ENCODE results near the gene C1QA. TPM values are rescaled to one million over a fixed set of nuclear protein-coding genes. Genes with fewer than 3 reads are reported as not detected.

Gene C1QA
- polyA plus RNA-seq, 1 experiment, result not detected

DNA sequence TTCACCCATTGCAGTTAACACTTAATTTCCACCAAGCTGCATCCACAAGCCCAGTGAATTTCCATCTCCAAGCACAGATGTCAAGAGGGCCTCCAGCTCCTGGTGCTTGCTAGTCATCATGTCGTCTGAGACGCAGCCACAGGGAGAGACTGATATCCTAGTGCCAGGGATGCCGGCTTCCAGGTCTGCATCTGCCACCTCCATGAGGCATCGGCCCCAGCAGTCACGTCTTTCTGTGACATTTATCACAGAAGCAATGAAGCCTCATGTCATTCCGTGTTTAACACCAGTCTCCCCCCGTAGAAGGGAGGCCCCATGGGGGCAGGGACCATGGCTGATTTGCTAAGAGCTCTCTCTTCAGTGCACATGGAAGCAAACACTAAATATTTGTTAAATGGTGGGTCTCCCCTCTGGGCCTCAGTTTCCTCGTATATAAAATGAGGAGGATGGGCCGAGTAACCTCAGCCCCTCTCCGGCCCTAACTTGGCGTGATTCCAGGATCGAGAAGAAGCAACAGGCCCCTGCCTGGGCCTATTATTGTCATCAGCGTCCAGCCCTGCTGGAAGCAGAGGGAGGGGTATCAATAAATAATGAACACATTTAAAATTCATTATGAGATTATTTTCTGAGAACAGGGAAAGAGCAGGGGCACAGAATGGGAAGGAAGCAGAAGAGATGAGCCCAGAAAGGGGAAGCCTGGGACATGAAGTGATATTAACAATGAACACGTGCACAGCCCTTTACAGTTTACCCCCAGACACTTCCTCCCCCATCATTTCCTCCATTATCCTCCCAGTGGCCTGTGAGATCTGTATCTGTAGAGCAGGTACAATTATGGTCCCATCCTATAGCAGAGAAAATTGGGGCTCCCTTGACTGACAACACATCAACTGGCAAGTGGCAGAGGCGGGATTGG lies 15.8 kb downstream of the C1QA start:
- ChIA-PET POLR2A (no interaction called here), CTCF (interaction anchor here (0.7 to 2.1 kb wide), 3 partner anchors 11 to 278 kb away, joined by 3 to 6 read pairs (median 3); no protein-coding TSS in a partner anchor)
- Histone ChIP-seq H3K27me3 (ENCODE audit: control insufficient read depth, insufficient read depth, low read length) (peaks cover 62% of the 10 kb centered on the region), H3K4me3 (ENCODE audit: low read depth, low read length) (no peak overlapping the region), H3K9me3 (ENCODE audit: control insufficient read depth, insufficient read depth, low read length) (no peaks in the 10 kb centered on the region), H3K27ac (ENCODE audit: low read depth, low read length) (no peak overlapping the region)
- TF ChIP-seq, protein P1, sequence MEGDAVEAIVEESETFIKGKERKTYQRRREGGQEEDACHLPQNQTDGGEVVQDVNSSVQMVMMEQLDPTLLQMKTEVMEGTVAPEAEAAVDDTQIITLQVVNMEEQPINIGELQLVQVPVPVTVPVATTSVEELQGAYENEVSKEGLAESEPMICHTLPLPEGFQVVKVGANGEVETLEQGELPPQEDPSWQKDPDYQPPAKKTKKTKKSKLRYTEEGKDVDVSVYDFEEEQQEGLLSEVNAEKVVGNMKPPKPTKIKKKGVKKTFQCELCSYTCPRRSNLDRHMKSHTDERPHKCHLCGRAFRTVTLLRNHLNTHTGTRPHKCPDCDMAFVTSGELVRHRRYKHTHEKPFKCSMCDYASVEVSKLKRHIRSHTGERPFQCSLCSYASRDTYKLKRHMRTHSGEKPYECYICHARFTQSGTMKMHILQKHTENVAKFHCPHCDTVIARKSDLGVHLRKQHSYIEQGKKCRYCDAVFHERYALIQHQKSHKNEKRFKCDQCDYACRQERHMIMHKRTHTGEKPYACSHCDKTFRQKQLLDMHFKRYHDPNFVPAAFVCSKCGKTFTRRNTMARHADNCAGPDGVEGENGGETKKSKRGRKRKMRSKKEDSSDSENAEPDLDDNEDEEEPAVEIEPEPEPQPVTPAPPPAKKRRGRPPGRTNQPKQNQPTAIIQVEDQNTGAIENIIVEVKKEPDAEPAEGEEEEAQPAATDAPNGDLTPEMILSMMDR (IDR thresholded peaks at IDR 0.05; ENCODE audit: low read depth, low read length), result no peak
- DNase-seq (ENCODE audit: low read depth, low spot score), result no peak

DNA sequence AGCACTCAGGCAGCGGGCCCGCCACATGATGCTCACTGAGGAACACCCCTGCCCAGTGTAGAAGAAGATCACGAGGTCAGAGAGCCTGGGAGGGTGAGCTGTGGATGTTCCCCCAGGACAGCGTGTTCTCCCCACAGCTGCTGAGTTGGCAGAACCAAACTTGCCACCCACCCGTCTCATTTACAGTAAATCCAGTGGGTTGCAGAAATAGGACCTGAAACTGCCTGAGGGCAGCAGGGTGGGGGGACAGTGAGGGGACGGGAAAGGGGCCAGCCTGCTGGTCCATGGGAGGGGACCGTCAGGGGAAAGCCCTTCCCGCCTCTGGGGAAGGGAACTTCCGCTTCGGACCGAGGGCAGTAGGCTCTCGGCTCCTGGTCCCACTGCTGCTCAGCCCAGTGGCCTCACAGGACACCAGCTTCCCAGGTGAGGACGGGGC lies 16.5 kb downstream of the C1QA start, which contains the start of gene C1QB:
Gene C1QB (plus strand): TSS at position 356 of the 436 bp plus-strand sequence. CDS start 6,227 bp downstream, outside the sequence.
- H3K9me3 ChIP-seq (ENCODE audit: control insufficient read depth, insufficient read depth, low read length), result no peaks in the 10 kb centered on the region
- ChIA-PET CTCF (interaction anchor here (0.7 to 2.1 kb wide), 3 partner anchors 12 to 278 kb away, joined by 3 to 6 read pairs (median 3); no protein-coding TSS in a partner anchor), POLR2A (no interaction called here)
- no peak for DNase-seq (ENCODE audit: low read depth, low spot score)
- no peak within 1 kb of the TSS for H3K27ac ChIP-seq (ENCODE audit: low read depth, low read length)
- H3K27me3 ChIP-seq (ENCODE audit: control insufficient read depth, insufficient read depth, low read length), result peaks cover 66% of the 10 kb centered on the region
- TF ChIP-seq, protein P1 (IDR thresholded peaks at IDR 0.05; ENCODE audit: low read depth, low read length), result no peak
- no peak within 1 kb of the TSS for H3K4me3 ChIP-seq (ENCODE audit: low read depth, low read length)

DNA sequence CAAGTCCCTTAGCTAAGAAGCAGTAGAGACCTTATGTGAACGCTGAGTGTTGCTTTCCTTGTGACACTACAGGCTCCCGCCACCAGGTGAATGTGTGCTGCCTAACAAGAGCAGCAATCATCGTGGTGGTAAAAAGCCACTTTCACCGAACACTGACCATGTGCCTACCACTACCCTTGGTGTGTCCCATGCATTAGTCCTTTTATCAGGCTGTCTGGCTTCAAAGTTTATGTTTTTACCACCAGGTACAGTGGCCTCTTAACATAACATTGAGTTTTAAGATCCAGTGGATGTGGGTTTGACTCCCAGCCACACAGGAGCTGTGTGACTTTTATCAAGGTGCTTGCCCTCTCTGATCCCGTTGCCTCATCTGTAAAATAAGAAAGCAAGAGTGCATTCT lies 18.3 kb downstream of the C1QA start:
- CTCF ChIA-PET, result interaction anchor here (1.1 kb wide), 1 partner anchor 12 kb away, joined by 3 read pairs; no protein-coding TSS in a partner anchor
- peaks cover 66% of the 10 kb centered on the region for H3K27me3 ChIP-seq (ENCODE audit: control insufficient read depth, insufficient read depth, low read length)
- POLR2A ChIA-PET, result no interaction called here

DNA sequence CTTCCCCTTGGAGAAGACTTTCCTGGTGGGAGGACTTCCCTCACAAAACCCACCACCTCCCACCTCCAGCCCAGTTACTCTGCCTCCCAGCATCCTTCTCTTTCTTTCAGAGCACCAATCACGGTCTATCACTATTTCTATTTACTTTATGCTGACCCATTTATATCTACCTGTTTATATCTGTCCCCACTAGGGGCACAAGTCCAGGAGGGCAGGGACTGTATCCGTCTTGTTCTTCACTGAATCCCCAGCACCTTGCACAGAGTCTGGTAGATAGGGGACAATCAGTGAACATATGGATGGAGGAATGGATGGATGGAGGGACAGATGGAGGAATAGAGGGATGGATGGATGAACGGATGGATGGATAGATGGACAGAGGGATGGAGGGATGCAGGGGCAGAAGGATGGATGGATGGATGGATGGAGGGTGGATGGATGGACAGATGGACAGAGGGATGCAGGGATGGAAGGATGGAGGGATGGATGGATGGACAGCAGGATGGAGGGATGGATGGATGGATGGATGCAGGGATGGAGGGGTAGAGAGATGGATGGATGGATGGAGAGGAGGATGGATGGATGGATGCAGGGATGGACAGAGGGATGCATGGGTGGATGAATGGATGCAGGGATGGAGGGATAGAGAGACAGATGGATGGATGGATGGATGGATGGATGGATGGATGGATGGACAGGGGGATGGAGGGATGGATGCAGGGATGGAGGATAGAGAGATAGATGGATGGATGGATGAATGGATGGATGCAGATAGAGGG lies 22.1 kb downstream of the C1QA start:
- Histone ChIP-seq H3K27ac (ENCODE audit: low read depth, low read length) (no peak overlapping the region), H3K4me3 (ENCODE audit: low read depth, low read length) (no peak overlapping the region), H3K9me3 (ENCODE audit: control insufficient read depth, insufficient read depth, low read length) (no peaks in the 10 kb centered on the region), H3K27me3 (ENCODE audit: control insufficient read depth, insufficient read depth, low read length) (peaks cover 54% of the 10 kb centered on the region)
- CTCF ChIA-PET, result no interaction called here
- TF ChIP-seq, protein P1 (IDR thresholded peaks at IDR 0.05; ENCODE audit: low read depth, low read length), result no peak
- POLR2A ChIA-PET, result no interaction called here
- no peak for DNase-seq (ENCODE audit: low read depth, low spot score)

More for the DNA sequence above, 18.3 kb downstream of the C1QA start:
- DNase-seq (ENCODE audit: low read depth, low spot score), result no peak
- H3K9me3 ChIP-seq (ENCODE audit: control insufficient read depth, insufficient read depth, low read length), result no peaks in the 10 kb centered on the region
- TF ChIP-seq, protein P1 (IDR thresholded peaks at IDR 0.05; ENCODE audit: low read depth, low read length), result 0 out of 2 replicates have a peak, but pooled peaks have one; percentile 12
- no peak overlapping the region for H3K4me3 ChIP-seq (ENCODE audit: low read depth, low read length)
- H3K27ac ChIP-seq (ENCODE audit: low read depth, low read length), result no peak overlapping the region
